Left lung (tissue), 10 donors: ENCODE data around the gene ATXN1. TPM values are rescaled to one million over a fixed set of nuclear protein-coding genes. Genes with fewer than 3 reads are reported as not detected.

Experiments used
- ATAC-seq: fragments of 200-7000 bp; cut with Tn5 transposase; one replicate; pipeline ENCODE4 v1.9.1; 2020; ENCODE audit warnings: moderate library complexity
- DNase-seq, 4 donors: peaks; one replicate each; pipeline ENCODE4 v3.0.0-alpha.2; 2013 to 2020
- H3K27ac ChIP-seq, 2 donors: fragments of 200-600 bp; sonication (generic) in 1 of 2; one replicate each; pipeline versions ENCODE4 v1.5.0 to v1.8.0; 2020 to 2021
- H3K27me3 ChIP-seq, 2 donors: fragments of 200-600 bp; sonication (generic) in 1 of 2; one replicate each; pipeline versions ENCODE4 v1.5.0 to v1.8.0; 2020 to 2021
- H3K36me3 ChIP-seq, 2 donors: fragments of 200-600 bp; sonication (generic) in 1 of 2; one replicate each; pipeline versions ENCODE4 v1.5.0 to v1.8.0; 2020 to 2021
- H3K4me1 ChIP-seq, 2 donors: fragments of 200-600 bp; one replicate each; pipeline ENCODE4 v1.8.0; 2021
- H3K4me3 ChIP-seq, 2 donors: fragments of 200-600 bp; sonication (generic) in 1 of 2; one replicate each; pipeline versions ENCODE4 v1.5.0 to v1.8.0; 2020 to 2021; ENCODE audit warnings: mild to moderate bottlenecking in 1 of 2
- H3K9me3 ChIP-seq, 2 donors: fragments of 200-600 bp; sonication (generic) in 1 of 2; one replicate each; pipeline versions ENCODE4 v1.5.0 to v1.8.0; 2020 to 2021
- CTCF ChIP-seq, 2 donors: fragments of 200-600 bp; sonication (generic) in 1 of 2; IDR thresholded peaks; one replicate each; pipeline versions ENCODE4 v1.5.0 to v1.8.0; 2021; ENCODE audit warnings: antibody characterized with exemption in 2 of 2
- intact Hi-C, 2 donors: fragments of 100-400 bp; cut with DNase I; formaldehyde crosslinking; loops; one replicate each; pipeline versions ENCODE4 v1.11.2 to v1.14.2; 2022
- polyA plus RNA-seq, 6 donors: library from polyadenylated mRNA; unstranded; fragments of 120-200 nt; gene quantifications; one replicate each; pipeline ENCODE4 v1.2.1, GENCODE V29; 2013; ENCODE audit not compliant: insufficient read length in 6 of 6
- total RNA-seq, 2 donors: library from RNA; stranded (reverse); fragmentation: NEBNext Ultra II Directional; extraction: Animal tissue kit (Norgen Biotek cat#: 25700); gene quantifications; one replicate each; pipeline ENCODE4 v1.2.1, GENCODE V29; 2021
- donor health status: DM: no; HTN: yes; CAD: no.
- donor health status: DM: no; HTN: no; CAD: no.

Gene ATXN1
- total and polyA plus RNA-seq, 8 donors: 23.3 to 67.4 (median 27.3) TPM

GRCh38 chr6:16399695-16400094 is 361.6 kb downstream of the ATXN1 start:
- intact Hi-C loops: no loop called here
- Histone ChIP-seq H3K27ac (no peak overlapping the region), H3K4me1 (no peaks in the 10 kb centered on the region), H3K4me3 (no peak overlapping the region), H3K9me3 (no peaks in the 10 kb centered on the region), H3K27me3 (no peaks in the 10 kb centered on the region), H3K36me3 (no peaks in the 10 kb centered on the region)
- DNase-seq: no peak
- TF ChIP-seq CTCF (IDR thresholded peaks at IDR 0.05): no peak
- no peak for ATAC-seq

GRCh38 chr6:16399158-16399557 is 362.1 kb downstream of the ATXN1 start:
- intact Hi-C loops: no loop called here
- Histone ChIP-seq H3K27me3 (no peaks in the 10 kb centered on the region), H3K36me3 (no peaks in the 10 kb centered on the region), H3K4me3 (no peak overlapping the region), H3K9me3 (no peaks in the 10 kb centered on the region), H3K27ac (no peak overlapping the region), H3K4me1 (no peaks in the 10 kb centered on the region)
- TF ChIP-seq CTCF (IDR thresholded peaks at IDR 0.05): no peak
- no peak for DNase-seq
- ATAC-seq: no peak

- intact Hi-C loops: no loop called here
- no peak overlapping the region for H3K27ac ChIP-seq
- no peaks in the 10 kb centered on the region for H3K36me3 ChIP-seq
- H3K4me3 ChIP-seq: no peak overlapping the region
- ATAC-seq: no peak
- no peaks in the 10 kb centered on the region for H3K27me3 ChIP-seq
- no peak for TF ChIP-seq CTCF (IDR thresholded peaks at IDR 0.05)
- DNase-seq: no peak
- H3K4me1 ChIP-seq: no peaks in the 10 kb centered on the region
- H3K9me3 ChIP-seq: no peaks in the 10 kb centered on the region
Measured at GRCh38 chr6:16398587-16398986, 362.7 kb downstream of the ATXN1 start.

- H3K4me3 ChIP-seq: no peak overlapping the region
- ATAC-seq (no peak), DNase-seq (no peak)
- H3K9me3 ChIP-seq: no peaks in the 10 kb centered on the region
- no peaks in the 10 kb centered on the region for H3K27me3 ChIP-seq
- H3K36me3 ChIP-seq: no peaks in the 10 kb centered on the region
- no peaks in the 10 kb centered on the region for H3K4me1 ChIP-seq
- TF ChIP-seq CTCF (IDR thresholded peaks at IDR 0.05): no peak
- intact Hi-C loops: no loop called here
- H3K27ac ChIP-seq: no peak overlapping the region
Measured at GRCh38 chr6:16397623-16398022, 363.6 kb downstream of the ATXN1 start.

- no peaks in the 10 kb centered on the region for H3K27me3 ChIP-seq
- no peak for TF ChIP-seq CTCF (IDR thresholded peaks at IDR 0.05)
Measured at GRCh38 chr6:16396497-16397319, 364.6 kb downstream of the ATXN1 start.

More at GRCh38 chr6:16396497-16397319, 364.6 kb downstream of the ATXN1 start:
- no peaks in the 10 kb centered on the region for H3K4me1 ChIP-seq
- H3K4me3 ChIP-seq: no peak overlapping the region
- no peak overlapping the region for H3K27ac ChIP-seq
- H3K36me3 ChIP-seq: no peaks in the 10 kb centered on the region
- intact Hi-C loops: no loop called here
- DNase-seq (no peak), ATAC-seq (no peak)
- H3K9me3 ChIP-seq: no peaks in the 10 kb centered on the region
